MCF 10A (cell line): ENCODE results near the gene CREBBP. TPM values are rescaled to one million over a fixed set of nuclear protein-coding genes. Genes with fewer than 3 reads are reported as not detected.

Experiments
- BruUV-seq: library from RNA; stranded (reverse); fragments of 400-500 nt; replicated peaks from 2 replicates; lab custom pipeline; 2021; lab: Mats Ljungman, UMichigan
- CTCF ChIA-PET: fragments of 300-600 bp; sonication (Branson Sonifier 250); formaldehyde crosslinking; extraction: SDS; loops from one replicate; lab custom pipeline; 2021; ENCODE audit warnings: antibody characterized with exemption, inconsistent platforms; lab: Yijun Ruan, JAX
- POLR2A ChIA-PET: fragments of 300-600, 350-650 bp; sonication (Branson Sonifier 250); formaldehyde crosslinking; extraction: SDS; loops from one replicate; lab custom pipeline; 2020; ENCODE audit warnings: antibody characterized with exemption, inconsistent platforms; lab: Yijun Ruan, JAX
- DNase-seq: peaks from one replicate; pipeline ENCODE4 v3.0.0-alpha.2; 2018; ENCODE audit not compliant: unreplicated experiment
- H3K27ac Mint-ChIP-seq: one replicate; pipeline ENCODE4 v1.8.0; 2022; ENCODE audit warnings: mild to moderate bottlenecking, low read depth, mixed read lengths; ENCODE audit not compliant: unreplicated experiment
- H3K27me3 Mint-ChIP-seq: one replicate; pipeline ENCODE4 v1.8.0; 2022; ENCODE audit warnings: mixed read lengths; ENCODE audit not compliant: insufficient read depth, unreplicated experiment
- H3K36me3 Mint-ChIP-seq: one replicate; pipeline ENCODE4 v1.8.0; 2022; ENCODE audit warnings: mild to moderate bottlenecking, moderate library complexity, mixed read lengths; ENCODE audit not compliant: insufficient read depth, unreplicated experiment
- H3K4me1 Mint-ChIP-seq: one replicate; pipeline ENCODE4 v1.8.0; 2022; ENCODE audit warnings: mixed read lengths; ENCODE audit not compliant: insufficient read depth, unreplicated experiment
- H3K4me3 Mint-ChIP-seq: one replicate; pipeline ENCODE4 v1.8.0; 2022; ENCODE audit warnings: mild to moderate bottlenecking, moderate library complexity, mixed read lengths; ENCODE audit not compliant: unreplicated experiment
- H3K9me3 Mint-ChIP-seq: one replicate; pipeline ENCODE4 v1.8.0; 2022; ENCODE audit warnings: mixed read lengths; ENCODE audit not compliant: unreplicated experiment
- intact Hi-C: fragments of 100-400 bp; cut with micrococcal nuclease; formaldehyde crosslinking; loops from 2 replicates; pipeline ENCODE4 v1.14.1; 2022
- total RNA-seq: library from RNA; stranded (reverse); gene quantifications from 2 replicates; pipeline ENCODE4 v1.2.3, GENCODE V29; 2022
- TF ChIP-seq, protein P1 (sequence below): fragments of 200-600 bp; IDR thresholded peaks from one replicate; pipeline ENCODE4 v1.8.0; 2022; ENCODE audit warnings: antibody characterized with exemption, mild to moderate bottlenecking; ENCODE audit not compliant: unreplicated experiment

CREBBP gene
- total RNA-seq, 1 experiment from 2014 or later: 74.0 TPM

DNA sequence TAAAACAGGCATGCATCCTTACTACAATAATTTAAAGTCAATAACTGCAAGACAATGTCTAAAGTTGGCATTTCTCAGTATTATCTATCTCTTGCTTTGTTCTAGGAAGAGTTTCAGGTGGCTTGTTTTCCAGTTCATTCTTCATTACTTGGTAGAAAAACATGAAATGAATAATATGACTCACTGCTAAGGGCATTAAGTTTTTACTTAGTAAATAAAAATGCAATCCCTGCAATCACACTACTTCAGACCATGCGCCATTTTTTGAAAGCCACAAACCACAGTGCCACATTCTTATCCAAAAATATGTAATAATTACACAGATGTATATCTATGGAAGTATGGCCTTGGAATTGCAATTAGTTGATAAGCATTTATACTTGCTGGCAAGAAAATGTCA, 55.4 kb downstream of the CREBBP start:
- CTCF ChIA-PET: no interaction called here
- TF ChIP-seq, protein P1, sequence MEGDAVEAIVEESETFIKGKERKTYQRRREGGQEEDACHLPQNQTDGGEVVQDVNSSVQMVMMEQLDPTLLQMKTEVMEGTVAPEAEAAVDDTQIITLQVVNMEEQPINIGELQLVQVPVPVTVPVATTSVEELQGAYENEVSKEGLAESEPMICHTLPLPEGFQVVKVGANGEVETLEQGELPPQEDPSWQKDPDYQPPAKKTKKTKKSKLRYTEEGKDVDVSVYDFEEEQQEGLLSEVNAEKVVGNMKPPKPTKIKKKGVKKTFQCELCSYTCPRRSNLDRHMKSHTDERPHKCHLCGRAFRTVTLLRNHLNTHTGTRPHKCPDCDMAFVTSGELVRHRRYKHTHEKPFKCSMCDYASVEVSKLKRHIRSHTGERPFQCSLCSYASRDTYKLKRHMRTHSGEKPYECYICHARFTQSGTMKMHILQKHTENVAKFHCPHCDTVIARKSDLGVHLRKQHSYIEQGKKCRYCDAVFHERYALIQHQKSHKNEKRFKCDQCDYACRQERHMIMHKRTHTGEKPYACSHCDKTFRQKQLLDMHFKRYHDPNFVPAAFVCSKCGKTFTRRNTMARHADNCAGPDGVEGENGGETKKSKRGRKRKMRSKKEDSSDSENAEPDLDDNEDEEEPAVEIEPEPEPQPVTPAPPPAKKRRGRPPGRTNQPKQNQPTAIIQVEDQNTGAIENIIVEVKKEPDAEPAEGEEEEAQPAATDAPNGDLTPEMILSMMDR: no peak
- no peaks in the 10 kb centered on the region for H3K9me3 Mint-ChIP-seq
- H3K4me1 Mint-ChIP-seq: peaks cover 56% of the 10 kb centered on the region
- no peaks in the 10 kb centered on the region for H3K27me3 Mint-ChIP-seq
- peak; percentile 23 for DNase-seq
- no TSS peak for BruUV-seq
- peaks cover 12% of the 10 kb centered on the region for H3K36me3 Mint-ChIP-seq
- H3K4me3 Mint-ChIP-seq: peak overlapping the region; percentile 22
- intact Hi-C loops: no loop called here
- peak overlapping the region; percentile 25 for H3K27ac Mint-ChIP-seq
- POLR2A ChIA-PET: no interaction called here

DNA sequence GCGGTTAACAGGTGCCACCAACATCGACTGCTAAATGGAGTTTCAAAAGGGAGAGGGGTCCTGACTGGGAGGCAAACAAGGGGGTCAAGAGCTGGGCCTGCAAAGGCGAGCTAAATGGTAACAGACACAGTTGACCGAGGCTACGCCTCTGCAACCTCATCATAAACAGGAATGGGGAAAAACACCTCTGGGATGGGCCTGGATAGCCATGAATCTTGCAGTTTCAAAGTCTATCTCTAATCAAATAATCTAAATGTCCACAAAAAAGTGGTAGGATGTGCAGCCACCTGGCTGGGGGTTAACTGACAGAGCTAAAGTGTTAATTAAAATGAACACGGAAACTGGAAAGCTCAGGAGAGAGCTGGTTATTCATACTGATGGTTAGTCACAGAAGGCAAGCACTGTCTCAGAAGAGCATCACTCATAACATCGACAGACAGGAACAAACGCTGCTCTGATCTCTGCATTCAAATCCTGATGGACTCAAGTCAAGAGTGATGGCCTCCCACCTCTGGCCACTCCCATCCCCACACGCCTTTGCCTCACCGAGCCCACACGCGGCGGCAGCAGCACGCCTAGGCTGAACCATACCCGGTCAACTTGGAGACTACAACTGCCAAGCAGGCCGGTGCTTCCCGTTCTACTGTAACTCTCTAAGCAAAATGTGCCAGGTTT, 56.3 kb downstream of the CREBBP start:
- TF ChIP-seq, protein P1: no peak
- ChIA-PET CTCF (interaction anchor here (0.6 to 0.7 kb wide), 2 partner anchors 25 to 99 kb away, joined by 4 read pairs; no protein-coding TSS in a partner anchor), POLR2A (interaction anchor here (1.3 kb wide), 2 partner anchors 18 to 23 kb away, joined by 3 read pairs; no protein-coding TSS in a partner anchor)
- DNase-seq: no peak
- peak overlapping the region; percentile 25 for H3K27ac Mint-ChIP-seq
- intact Hi-C loops: no loop called here
- H3K27me3 Mint-ChIP-seq: no peaks in the 10 kb centered on the region
- peaks cover 65% of the 10 kb centered on the region for H3K4me1 Mint-ChIP-seq
- no TSS peak for BruUV-seq
- H3K4me3 Mint-ChIP-seq: no peak overlapping the region
- H3K36me3 Mint-ChIP-seq: peaks cover 12% of the 10 kb centered on the region
- no peaks in the 10 kb centered on the region for H3K9me3 Mint-ChIP-seq

DNA sequence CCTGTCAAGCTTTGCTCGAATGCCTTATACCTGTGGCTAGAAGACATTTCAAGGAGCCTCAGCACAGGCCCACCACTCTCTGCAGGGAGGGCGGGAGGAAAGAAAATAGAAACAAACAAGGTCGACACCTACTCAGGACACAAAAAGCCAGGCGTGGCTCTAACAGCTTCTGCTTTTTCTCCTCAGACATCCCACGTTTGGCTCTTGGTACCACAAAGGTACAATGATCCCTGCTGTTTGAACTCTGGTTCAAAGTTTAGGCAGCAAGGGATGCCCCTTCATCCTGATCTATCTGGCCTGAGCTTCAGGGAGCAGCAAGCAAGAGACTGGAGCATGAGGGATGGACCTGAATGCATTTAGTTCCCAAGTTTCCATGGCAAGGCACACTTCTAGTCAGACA, 57.1 kb downstream of the CREBBP start:
- no peak overlapping the region for H3K27ac Mint-ChIP-seq

More for the DNA sequence above, 57.1 kb downstream of the CREBBP start:
- BruUV-seq: no TSS peak
- TF ChIP-seq, protein P1: no peak
- intact Hi-C loops: no loop called here
- ChIA-PET CTCF (interaction anchor here (0.6 kb wide), 1 partner anchor 10 kb away, joined by 4 read pairs; no protein-coding TSS in a partner anchor), POLR2A (interaction anchor here (1.3 kb wide), 2 partner anchors 19 to 22 kb away, joined by 3 read pairs; no protein-coding TSS in a partner anchor)
- H3K4me1 Mint-ChIP-seq: peaks cover 73% of the 10 kb centered on the region
- no peaks in the 10 kb centered on the region for H3K27me3 Mint-ChIP-seq
- H3K36me3 Mint-ChIP-seq: peaks cover 6% of the 10 kb centered on the region
- no peak for DNase-seq
- no peak overlapping the region for H3K4me3 Mint-ChIP-seq
- no peaks in the 10 kb centered on the region for H3K9me3 Mint-ChIP-seq
